ENCODE data around the gene DNM3. TPM values are rescaled to one million over a fixed set of nuclear protein-coding genes. Genes with fewer than 3 reads are reported as not detected.
"Not testable (repeated sequence)": the region's sequence is repeated elsewhere in the genome, so short reads cannot be mapped to it uniquely, and the experiment has no call there.

Gene DNM3
- total and polyA plus RNA-seq, 12 donors, result 7.2 to 78.6 (median 18.4) TPM

DNA sequence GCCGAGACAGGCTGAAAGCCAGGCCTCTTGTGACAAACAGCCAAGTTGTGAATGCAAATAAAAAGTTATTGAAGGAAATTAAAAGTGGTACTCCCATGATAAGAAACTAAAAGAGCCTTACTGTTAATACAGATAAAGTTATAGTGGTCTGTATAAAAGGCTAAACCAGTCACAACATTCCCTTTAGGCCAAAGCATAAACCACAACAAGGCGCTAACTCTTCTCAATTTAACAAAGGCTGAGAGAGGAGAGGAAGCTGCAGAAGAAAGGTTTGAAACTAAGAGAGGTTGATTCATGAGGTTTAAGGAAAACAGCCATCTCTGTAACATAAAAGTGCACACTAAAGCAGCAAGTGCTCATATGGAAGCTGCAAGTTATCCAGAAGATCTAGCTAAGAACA lies 589.9 kb downstream of the DNM3 start:
- intact Hi-C loops (cut with DNase I), result no loop called here
- H3K27ac ChIP-seq, result no peak overlapping the region
- DNase-seq, result no peak
- no peak overlapping the region for H3K4me3 ChIP-seq
- H3K9me3 ChIP-seq (replicated peaks in 1 of 3), result no peaks in the 10 kb centered on the region
- peaks cover 0 to 6% of the 10 kb centered on the region in 2 donors for H3K4me1 ChIP-seq (replicated peaks in 1 of 2)
- no peak for TF ChIP-seq POLR2A (IDR thresholded peaks at IDR 0.05)
- TF ChIP-seq, protein P1, sequence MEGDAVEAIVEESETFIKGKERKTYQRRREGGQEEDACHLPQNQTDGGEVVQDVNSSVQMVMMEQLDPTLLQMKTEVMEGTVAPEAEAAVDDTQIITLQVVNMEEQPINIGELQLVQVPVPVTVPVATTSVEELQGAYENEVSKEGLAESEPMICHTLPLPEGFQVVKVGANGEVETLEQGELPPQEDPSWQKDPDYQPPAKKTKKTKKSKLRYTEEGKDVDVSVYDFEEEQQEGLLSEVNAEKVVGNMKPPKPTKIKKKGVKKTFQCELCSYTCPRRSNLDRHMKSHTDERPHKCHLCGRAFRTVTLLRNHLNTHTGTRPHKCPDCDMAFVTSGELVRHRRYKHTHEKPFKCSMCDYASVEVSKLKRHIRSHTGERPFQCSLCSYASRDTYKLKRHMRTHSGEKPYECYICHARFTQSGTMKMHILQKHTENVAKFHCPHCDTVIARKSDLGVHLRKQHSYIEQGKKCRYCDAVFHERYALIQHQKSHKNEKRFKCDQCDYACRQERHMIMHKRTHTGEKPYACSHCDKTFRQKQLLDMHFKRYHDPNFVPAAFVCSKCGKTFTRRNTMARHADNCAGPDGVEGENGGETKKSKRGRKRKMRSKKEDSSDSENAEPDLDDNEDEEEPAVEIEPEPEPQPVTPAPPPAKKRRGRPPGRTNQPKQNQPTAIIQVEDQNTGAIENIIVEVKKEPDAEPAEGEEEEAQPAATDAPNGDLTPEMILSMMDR (IDR thresholded peaks at IDR 0.05), result no peak
- no peaks in the 10 kb centered on the region for H3K27me3 ChIP-seq
- 87 to 92% (median 90%) methylated on average over 2 of the region's 2 CpGs for WGBS, 4 donors
- H3K36me3 ChIP-seq (replicated peaks in 1 of 2), result no peaks in the 10 kb centered on the region

DNA sequence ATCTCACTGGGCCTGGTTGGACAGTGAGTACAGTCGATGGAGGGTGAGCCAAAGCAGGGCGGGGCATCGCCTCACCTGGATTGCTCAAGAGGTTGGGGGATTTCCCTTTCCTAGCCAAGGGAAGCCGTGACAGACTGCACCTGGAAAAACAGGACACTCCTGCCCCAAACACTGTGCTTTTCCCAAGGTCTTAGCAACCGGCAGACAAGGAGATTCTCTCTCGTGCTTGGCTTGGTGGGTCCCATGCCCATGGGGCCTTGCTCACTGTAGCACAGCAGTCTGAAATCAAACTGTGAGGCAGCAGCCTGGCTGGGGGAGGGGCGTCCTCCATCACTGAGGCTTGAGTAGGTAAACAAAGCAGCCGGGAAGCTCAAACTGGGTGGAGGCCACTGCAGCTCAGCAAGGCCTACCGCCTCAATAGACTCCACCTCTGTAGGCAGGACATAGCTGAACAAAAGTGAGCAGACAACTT lies 590.5 kb downstream of the DNM3 start:
- DNase-seq, result no peak
- WGBS, 4 donors, result 79 to 92% (median 84%) methylated on average over 9 of the region's 9 CpGs
- no peaks in the 10 kb centered on the region for H3K27me3 ChIP-seq
- H3K9me3 ChIP-seq (replicated peaks in 1 of 3), result no peaks in the 10 kb centered on the region
- H3K36me3 ChIP-seq (replicated peaks in 1 of 2), result no peaks in the 10 kb centered on the region
- peaks cover 0 to 6% of the 10 kb centered on the region in 2 donors for H3K4me1 ChIP-seq (replicated peaks in 1 of 2)
- intact Hi-C loops (cut with DNase I), result no loop called here
- no peak overlapping the region for H3K4me3 ChIP-seq
- no peak for TF ChIP-seq POLR2A (IDR thresholded peaks at IDR 0.05)
- TF ChIP-seq, protein P1 (IDR thresholded peaks at IDR 0.05), result no peak
- no peak overlapping the region for H3K27ac ChIP-seq

DNA sequence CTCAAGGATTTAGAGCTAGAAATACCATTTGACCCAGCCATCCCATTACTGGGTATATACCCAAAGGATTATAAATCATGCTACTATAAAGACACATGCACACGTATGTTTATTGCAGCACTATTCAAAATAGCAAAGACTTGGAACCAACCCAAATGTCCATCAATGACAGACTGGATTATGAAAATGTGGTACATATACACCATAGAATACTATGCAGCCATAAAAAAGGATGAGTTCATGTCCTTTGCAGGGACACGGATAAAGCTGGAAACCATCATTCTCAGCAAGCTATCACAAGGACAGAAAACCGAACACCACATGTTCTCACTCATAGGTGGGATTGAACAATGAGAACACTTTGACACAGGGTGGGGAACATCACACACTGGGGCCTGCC lies 595.9 kb downstream of the DNM3 start:
- intact Hi-C loops (cut with DNase I); H3K9me3 ChIP-seq (replicated peaks in 1 of 3); H3K4me3 ChIP-seq; H3K4me1 ChIP-seq (replicated peaks in 1 of 2); H3K27ac ChIP-seq; DNase-seq; H3K27me3 ChIP-seq; H3K36me3 ChIP-seq (replicated peaks in 1 of 2): not testable (repeated sequence)
- 88 to 97% (median 96%) methylated on average over 3 of the region's 3 CpGs for WGBS, 4 donors

DNA sequence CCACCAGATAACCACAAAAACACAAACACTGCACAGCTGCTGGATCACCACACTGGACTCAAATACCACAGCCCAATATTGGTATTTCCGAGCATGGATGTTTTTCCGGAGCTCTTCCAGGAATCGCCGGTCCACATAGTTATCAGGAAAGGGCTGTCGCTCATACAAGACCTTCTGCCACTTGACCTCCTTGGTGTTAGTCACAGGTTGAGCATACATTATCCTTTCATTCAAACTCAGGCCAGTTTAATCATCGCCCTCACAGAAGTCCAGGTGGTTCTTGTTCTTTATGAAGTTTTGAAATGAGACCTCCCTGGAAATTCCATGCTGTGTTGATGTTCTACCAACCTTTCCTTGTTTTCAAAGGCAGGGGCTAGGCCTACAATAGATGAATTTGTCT lies 601.1 kb downstream of the DNM3 start:
- Histone ChIP-seq H3K27ac (no peak overlapping the region), H3K27me3 (no peaks in the 10 kb centered on the region), H3K36me3 (replicated peaks in 1 of 2) (no peaks in the 10 kb centered on the region), H3K9me3 (replicated peaks in 1 of 3) (no peaks in the 10 kb centered on the region), H3K4me1 (replicated peaks in 1 of 2) (peaks cover 0 to 14% of the 10 kb centered on the region in 2 donors), H3K4me3 (peak overlapping the region in 1 of 4 donors; percentile 94)
- 90 to 97% (median 95%) methylated on average over 6 of the region's 6 CpGs for WGBS, 4 donors
- no peak for DNase-seq
- TF ChIP-seq, protein P1 (IDR thresholded peaks at IDR 0.05), result no peak
- TF ChIP-seq POLR2A (IDR thresholded peaks at IDR 0.05), result no peak
- intact Hi-C loops (cut with DNase I), result loop anchor here in 1 of 2 donors (10.0 kb wide), 1 partner anchor 82 kb away; no protein-coding TSS in a partner anchor

Measured in adrenal gland (tissue), 12 donors.